ENCODE measurements around the gene SLC10A1.

The SLC10A1 gene

GRCh38 chr14:69808919-69809808 lies 12.1 kb upstream of the SLC10A1 start:
- no peak for DNase-seq (ENCODE audit: low read depth in 2 of 2)

GRCh38 chr14:69807192-69807591 lies 10.2 kb upstream of the SLC10A1 start:
- no peak for DNase-seq (ENCODE audit: low read depth in 2 of 2)

- no peak for DNase-seq (ENCODE audit: low read depth in 2 of 2)
These were observed 7.9 kb upstream of the SLC10A1 start for GRCh38 chr14:69804902-69805301.

GRCh38 chr14:69803753-69804152 lies 6.7 kb upstream of the SLC10A1 start:
- DNase-seq (ENCODE audit: low read depth in 2 of 2) = no peak

GRCh38 chr14:69798339-69798735 lies 1.3 kb upstream of the SLC10A1 start:
- no peak for DNase-seq (ENCODE audit: low read depth in 2 of 2)

GRCh38 chr14:69797573-69798338 lies 715 bp upstream of the SLC10A1 start:
- DNase-seq (ENCODE audit: low read depth in 2 of 2) = no peak

GRCh38 chr14:69795691-69796090 lies 1.4 kb downstream of the SLC10A1 start:
- no peak for DNase-seq (ENCODE audit: low read depth in 2 of 2)

- DNase-seq (ENCODE audit: low read depth in 2 of 2) = no peak
These were observed 2.2 kb downstream of the SLC10A1 start for GRCh38 chr14:69794791-69795190.

- DNase-seq (ENCODE audit: low read depth in 2 of 2) = no peak
These were observed 4.1 kb downstream of the SLC10A1 start for GRCh38 chr14:69792887-69793421.

GRCh38 chr14:69789118-69789640 lies 7.9 kb downstream of the SLC10A1 start:
- DNase-seq (ENCODE audit: low read depth in 2 of 2) = no peak

GRCh38 chr14:69786603-69787002 lies 10.4 kb downstream of the SLC10A1 start:
- DNase-seq (ENCODE audit: low read depth in 2 of 2) = no peak

- no peak for DNase-seq (ENCODE audit: low read depth in 2 of 2)
These were observed 12.1 kb downstream of the SLC10A1 start for GRCh38 chr14:69784942-69785341.

- no peak for DNase-seq (ENCODE audit: low read depth in 2 of 2)
These were observed 16.1 kb downstream of the SLC10A1 start for GRCh38 chr14:69780952-69781351.

GRCh38 chr14:69780092-69780491 lies 16.9 kb downstream of the SLC10A1 start:
- no peak for DNase-seq (ENCODE audit: low read depth in 2 of 2)

GRCh38 chr14:69779088-69779487 lies 18.0 kb downstream of the SLC10A1 start:
- DNase-seq (ENCODE audit: low read depth in 2 of 2) = no peak

- no peak for DNase-seq (ENCODE audit: low read depth in 2 of 2)
These were observed 20.1 kb downstream of the SLC10A1 start for GRCh38 chr14:69776875-69777453.

- no peak for DNase-seq (ENCODE audit: low read depth in 2 of 2)
These were observed 22.0 kb downstream of the SLC10A1 start for GRCh38 chr14:69775012-69775411.

- no peak for DNase-seq (ENCODE audit: low read depth in 2 of 2)
These were observed 23.3 kb downstream of the SLC10A1 start for GRCh38 chr14:69773571-69774276.

- DNase-seq (ENCODE audit: low read depth in 2 of 2) = no peak
These were observed 24.7 kb downstream of the SLC10A1 start for GRCh38 chr14:69772082-69773017.

- DNase-seq (ENCODE audit: low read depth in 2 of 2) = no peak
These were observed 25.9 kb downstream of the SLC10A1 start for GRCh38 chr14:69771136-69771535.

All from stimulated activated CD8-positive, alpha-beta memory T cell treated with anti-CD3 and anti-CD28 coated beads, Interleukin-7, amount 100 ng/mL, for 1 hour (primary cell).